Erythroblast (primary cell): ENCODE data around the gene TSPEAR.

Source experiments
- GATA1 ChIP-seq: IDR thresholded peaks from 2 replicates; pipeline ENCODE4 v1.6.1; 2011; ENCODE audit warnings: low read depth, mild to moderate bottlenecking, control low read depth, low read length, moderate library complexity
- POLR2A ChIP-seq: IDR thresholded peaks from 2 replicates; pipeline ENCODE4 v1.6.1; 2011; ENCODE audit warnings: mild to moderate bottlenecking, low read length

DNA sequence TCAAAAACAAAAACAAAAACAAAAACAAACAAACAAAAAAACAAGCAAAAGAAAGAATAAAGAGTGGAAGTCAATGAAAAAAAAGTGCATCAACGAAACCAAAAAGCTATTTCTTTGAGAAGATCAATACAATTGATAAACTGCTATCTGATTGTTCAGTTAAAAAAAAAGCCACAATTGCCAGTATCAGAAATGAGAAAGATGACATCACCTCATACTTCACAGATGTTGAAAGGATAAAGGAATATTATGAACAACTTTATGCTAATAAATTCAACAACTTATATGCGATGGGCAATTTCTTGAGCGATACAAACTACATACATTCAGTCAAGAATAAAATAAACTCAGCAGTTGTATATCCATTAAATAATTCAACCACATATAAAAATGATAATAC lies 258.3 kb downstream of the TSPEAR start:
- TF ChIP-seq POLR2A (no peak), GATA1 (no peak)
